Activated CD8-positive, alpha-beta T cell treated with anti-CD3 and anti-CD28 coated beads for 36 hours (primary cell): ENCODE measurements around the gene DCAF4. TPM values are rescaled to one million over a fixed set of nuclear protein-coding genes. Genes with fewer than 3 reads are reported as not detected.
A peak's percentile ranks its signal among the peaks of the same experiment; 100 is the strongest.

Experiments used
- ATAC-seq: fragments of 200-7000 bp; cut with Tn5 transposase; one replicate; pipeline ENCODE4 v1.10.0; 2021; ENCODE audit warnings: mild to moderate bottlenecking, moderate library complexity
- CTCF ChIA-PET: fragments of 350-600 bp; sonication (Branson Sonifier 250); formaldehyde crosslinking; loops from one replicate; lab custom pipeline; 2021; ENCODE audit warnings: antibody characterized with exemption; lab: Charles Lee
- POLR2A ChIA-PET: fragments of 350-600 bp; sonication (Branson Sonifier 250); formaldehyde crosslinking; loops from one replicate; lab custom pipeline; 2021; ENCODE audit warnings: antibody characterized with exemption; lab: Charles Lee
- DNase-seq: peaks from one replicate; pipeline ENCODE4 v3.0.0-alpha.2; 2020
- H3K27ac Mint-ChIP-seq: one replicate; pipeline ENCODE4 v1.8.0; 2021; ENCODE audit warnings: mild to moderate bottlenecking, mixed read lengths
- H3K27me3 Mint-ChIP-seq: one replicate; pipeline ENCODE4 v1.8.0; 2021; ENCODE audit warnings: mixed read lengths
- H3K36me3 Mint-ChIP-seq: one replicate; pipeline ENCODE4 v1.8.0; 2021; ENCODE audit warnings: low read depth, mixed read lengths
- H3K4me1 Mint-ChIP-seq: one replicate; pipeline ENCODE4 v1.8.0; 2021; ENCODE audit warnings: low read depth, mixed read lengths
- H3K4me3 Mint-ChIP-seq: one replicate; pipeline ENCODE4 v1.8.0; 2021; ENCODE audit warnings: mild to moderate bottlenecking, moderate library complexity, mixed read lengths
- H3K9me3 Mint-ChIP-seq: one replicate; pipeline ENCODE4 v1.8.0; 2021; ENCODE audit warnings: mixed read lengths
- intact Hi-C: fragments of 100-400 bp; cut with micrococcal nuclease; formaldehyde crosslinking; loops from one replicate; pipeline ENCODE4 v1.10.0; 2022
- total RNA-seq, 2 experiments: library from RNA; stranded (reverse); gene quantifications; one replicate each; pipeline ENCODE4 v1.2.3, GENCODE V29; 2021
- TF ChIP-seq, protein P1 (sequence below): fragments of 200-600 bp; IDR thresholded peaks from one replicate; pipeline ENCODE4 v1.8.0; 2022; ENCODE audit warnings: antibody characterized with exemption, mild to moderate bottlenecking

Gene DCAF4
- total RNA-seq, 2 experiments from 2014 or later = 17.9 to 19.4 TPM

DNA sequence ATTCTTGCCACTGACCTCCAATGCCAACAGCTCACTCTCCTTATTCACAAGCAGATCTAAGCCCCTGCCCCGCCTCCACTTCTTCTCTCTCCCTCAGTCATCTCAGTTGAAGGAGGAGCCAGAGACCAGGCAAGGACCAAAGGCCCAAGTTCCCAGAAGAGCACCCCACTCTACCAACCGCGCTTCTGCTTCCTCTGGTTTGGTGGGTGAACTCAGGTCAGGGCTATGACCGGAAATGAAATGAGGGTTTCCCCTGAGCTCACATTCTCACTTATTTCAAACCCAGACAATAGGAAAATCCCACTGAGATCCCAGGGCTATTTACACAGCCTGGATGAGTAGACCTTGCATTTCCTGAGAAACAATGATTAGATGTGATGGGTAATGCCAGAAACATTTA is 42.3 kb upstream of the DCAF4 start:
- intact Hi-C loops = no loop called here
- ATAC-seq (peak; percentile 94), DNase-seq (peak; percentile 68)
- Mint-ChIP-seq H3K27me3 (peaks cover 8% of the 10 kb centered on the region), H3K9me3 (no peaks in the 10 kb centered on the region), H3K4me3 (no peak overlapping the region), H3K27ac (no peak overlapping the region), H3K36me3 (no peaks in the 10 kb centered on the region), H3K4me1 (peaks cover 21% of the 10 kb centered on the region)
- TF ChIP-seq, protein P1, sequence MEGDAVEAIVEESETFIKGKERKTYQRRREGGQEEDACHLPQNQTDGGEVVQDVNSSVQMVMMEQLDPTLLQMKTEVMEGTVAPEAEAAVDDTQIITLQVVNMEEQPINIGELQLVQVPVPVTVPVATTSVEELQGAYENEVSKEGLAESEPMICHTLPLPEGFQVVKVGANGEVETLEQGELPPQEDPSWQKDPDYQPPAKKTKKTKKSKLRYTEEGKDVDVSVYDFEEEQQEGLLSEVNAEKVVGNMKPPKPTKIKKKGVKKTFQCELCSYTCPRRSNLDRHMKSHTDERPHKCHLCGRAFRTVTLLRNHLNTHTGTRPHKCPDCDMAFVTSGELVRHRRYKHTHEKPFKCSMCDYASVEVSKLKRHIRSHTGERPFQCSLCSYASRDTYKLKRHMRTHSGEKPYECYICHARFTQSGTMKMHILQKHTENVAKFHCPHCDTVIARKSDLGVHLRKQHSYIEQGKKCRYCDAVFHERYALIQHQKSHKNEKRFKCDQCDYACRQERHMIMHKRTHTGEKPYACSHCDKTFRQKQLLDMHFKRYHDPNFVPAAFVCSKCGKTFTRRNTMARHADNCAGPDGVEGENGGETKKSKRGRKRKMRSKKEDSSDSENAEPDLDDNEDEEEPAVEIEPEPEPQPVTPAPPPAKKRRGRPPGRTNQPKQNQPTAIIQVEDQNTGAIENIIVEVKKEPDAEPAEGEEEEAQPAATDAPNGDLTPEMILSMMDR = no peak
- ChIA-PET POLR2A (no interaction called here), CTCF (interaction anchor here (1.1 kb wide), 2 partner anchors 20 to 22 kb away, joined by 3 to 4 read pairs; no protein-coding TSS in a partner anchor)

DNA sequence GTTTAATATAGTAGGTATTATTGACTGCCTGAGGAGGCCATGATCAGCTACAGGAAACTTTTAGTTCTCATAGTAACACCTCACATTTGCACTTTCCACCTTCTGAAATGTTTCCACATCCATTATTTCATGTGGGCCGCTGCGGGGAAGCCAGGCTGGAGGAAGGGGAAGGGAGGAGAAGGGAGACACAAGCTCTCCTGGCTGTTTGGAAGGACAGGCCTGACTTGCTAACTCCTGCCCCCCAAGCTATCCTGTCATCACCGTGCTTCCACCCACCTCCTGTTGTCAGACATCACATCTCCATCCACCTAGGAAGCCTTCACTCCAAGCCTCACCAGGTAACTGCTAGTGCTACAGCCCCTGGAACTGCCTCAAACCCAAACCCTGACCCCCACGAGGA is 41.9 kb upstream of the DCAF4 start:
- intact Hi-C loops = no loop called here
- Mint-ChIP-seq H3K27me3 (peaks cover 11% of the 10 kb centered on the region), H3K36me3 (no peaks in the 10 kb centered on the region), H3K4me3 (no peak overlapping the region), H3K4me1 (peaks cover 21% of the 10 kb centered on the region), H3K27ac (no peak overlapping the region), H3K9me3 (no peaks in the 10 kb centered on the region)
- ATAC-seq = peak; percentile 27
- ChIA-PET POLR2A (no interaction called here), CTCF (interaction anchor here (1.1 kb wide), 2 partner anchors 20 to 22 kb away, joined by 3 to 4 read pairs; no protein-coding TSS in a partner anchor)
- TF ChIP-seq, protein P1 = no peak
- no peak for DNase-seq

- CTCF ChIA-PET = interaction anchor here (0.9 to 1.5 kb wide), 2 partner anchors 16 to 18 kb away, joined by 3 read pairs; no protein-coding TSS in a partner anchor
- Mint-ChIP-seq H3K27me3 (peaks cover 31% of the 10 kb centered on the region), H3K4me1 (peaks cover 12% of the 10 kb centered on the region), H3K4me3 (no peak overlapping the region), H3K9me3 (no peaks in the 10 kb centered on the region), H3K36me3 (no peaks in the 10 kb centered on the region), H3K27ac (no peak overlapping the region)
- ATAC-seq (no peak), DNase-seq (no peak)
- TF ChIP-seq, protein P1 = no peak
- POLR2A ChIA-PET = no interaction called here
- intact Hi-C loops = no loop called here
Observed at GRCh38 chr14:72887514-72887913, 38.8 kb upstream of the DCAF4 start.

GRCh38 chr14:72888192-72888591 is 38.1 kb upstream of the DCAF4 start:
- Mint-ChIP-seq H3K27ac (no peak overlapping the region), H3K27me3 (peaks cover 33% of the 10 kb centered on the region), H3K4me3 (no peak overlapping the region), H3K9me3 (no peaks in the 10 kb centered on the region), H3K36me3 (no peaks in the 10 kb centered on the region), H3K4me1 (peaks cover 15% of the 10 kb centered on the region)
- no peak for DNase-seq
- CTCF ChIA-PET = interaction anchor here (1.2 to 1.5 kb wide), 2 partner anchors 17 to 18 kb away, joined by 3 read pairs; no protein-coding TSS in a partner anchor
- TF ChIP-seq, protein P1 = no peak
- no peak for ATAC-seq
- intact Hi-C loops = no loop called here
- POLR2A ChIA-PET = no interaction called here

GRCh38 chr14:72888636-72889201 is 37.5 kb upstream of the DCAF4 start:
- intact Hi-C loops = no loop called here
- ChIA-PET CTCF (interaction anchor here (1.2 to 1.5 kb wide), 2 partner anchors 17 to 19 kb away, joined by 3 read pairs; no protein-coding TSS in a partner anchor), POLR2A (interaction anchor here (0.6 kb wide), 1 partner anchor 52 kb away, joined by 3 read pairs; no protein-coding TSS in a partner anchor)
- TF ChIP-seq, protein P1 = no peak
- Mint-ChIP-seq H3K36me3 (no peaks in the 10 kb centered on the region), H3K9me3 (no peaks in the 10 kb centered on the region), H3K4me3 (no peak overlapping the region), H3K27me3 (peaks cover 33% of the 10 kb centered on the region), H3K4me1 (peaks cover 12% of the 10 kb centered on the region), H3K27ac (no peak overlapping the region)
- no peak for ATAC-seq
- DNase-seq = no peak
